GM12891 (cell line): ENCODE results near the gene CDH13.

Experiments
- DNase-seq: peaks from one replicate; pipeline ENCODE4 v3.0.0; 2011; ENCODE audit warnings: low spot score; ENCODE audit not compliant: insufficient read length
- FAIRE-seq: peaks from 2 replicates; lab custom pipeline; 2011; peaks lifted over from hg19 to GRCh38; lab: Jason Lieb, UNC
- PAX5 ChIP-seq: IDR thresholded peaks from 2 replicates; pipeline ENCODE4 v1.6.1; 2011; ENCODE audit warnings: low read length, moderate library complexity, mild to moderate bottlenecking; ENCODE audit not compliant: insufficient read depth, severe bottlenecking
- POLR2A ChIP-seq: IDR thresholded peaks from 2 replicates; pipeline ENCODE4 v1.6.1; 2011; ENCODE audit warnings: low read depth, low read length, control low read depth
- POLR2AphosphoS5 ChIP-seq: IDR thresholded peaks from 2 replicates; pipeline ENCODE4 v1.6.1; 2011; ENCODE audit warnings: low read depth, low read length, control low read depth
- POU2F2 ChIP-seq: IDR thresholded peaks from 2 replicates; pipeline ENCODE4 v1.6.1; 2011; ENCODE audit warnings: low read depth, mild to moderate bottlenecking, control low read depth, low read length, moderate library complexity
- SPI1 ChIP-seq: IDR thresholded peaks from 2 replicates; pipeline ENCODE4 v1.6.1; 2011; ENCODE audit warnings: low read depth, low read length, control low read depth
- TAF1 ChIP-seq: IDR thresholded peaks from 2 replicates; pipeline ENCODE4 v1.6.1; 2011; ENCODE audit warnings: low read depth, low read length, control low read depth

CDH13 gene

GRCh38 chr16:82824408-82824807, 197.6 kb downstream of the CDH13 start:
- TF ChIP-seq POLR2A: no peak
- TF ChIP-seq PAX5: no peak
- TF ChIP-seq SPI1: no peak
- FAIRE-seq (no peak), DNase-seq (no peak)

GRCh38 chr16:82829301-82829700, 202.5 kb downstream of the CDH13 start:
- no peak for DNase-seq
- no peak for FAIRE-seq
- TF ChIP-seq POLR2A: no peak
- TF ChIP-seq POU2F2: no peak
- TF ChIP-seq POLR2AphosphoS5: no peak
- no peak for TF ChIP-seq TAF1
- no peak for TF ChIP-seq PAX5
- no peak for TF ChIP-seq SPI1

- no peak for DNase-seq
- TF ChIP-seq POLR2AphosphoS5 (no peak), SPI1 (no peak), PAX5 (no peak), POU2F2 (no peak), TAF1 (no peak), POLR2A (no peak)
- no peak for FAIRE-seq
Measured at GRCh38 chr16:82830944-82831343, 204.2 kb downstream of the CDH13 start.

GRCh38 chr16:82832821-82833220, 206.1 kb downstream of the CDH13 start:
- no peak for TF ChIP-seq TAF1
- TF ChIP-seq POU2F2: no peak
- no peak for FAIRE-seq
- DNase-seq: no peak

- FAIRE-seq (no peak), DNase-seq (no peak)
- TF ChIP-seq SPI1 (no peak), PAX5 (no peak), TAF1 (no peak), POU2F2 (no peak), POLR2A (no peak), POLR2AphosphoS5 (no peak)
Measured at GRCh38 chr16:82833378-82833993, 206.7 kb downstream of the CDH13 start.

GRCh38 chr16:82834151-82834815, 207.5 kb downstream of the CDH13 start:
- no peak for FAIRE-seq
- no peak for DNase-seq
- no peak for TF ChIP-seq TAF1
- no peak for TF ChIP-seq POU2F2
- no peak for TF ChIP-seq SPI1
- TF ChIP-seq POLR2AphosphoS5: no peak
- no peak for TF ChIP-seq PAX5
- TF ChIP-seq POLR2A: no peak

GRCh38 chr16:82835487-82836155, 208.9 kb downstream of the CDH13 start:
- no peak for FAIRE-seq
- no peak for TF ChIP-seq POLR2AphosphoS5
- no peak for DNase-seq

- no peak for DNase-seq
- TF ChIP-seq POU2F2 (no peak), TAF1 (no peak), SPI1 (no peak), PAX5 (no peak), POLR2AphosphoS5 (no peak), POLR2A (no peak)
- FAIRE-seq: no peak
Measured at GRCh38 chr16:82841108-82841507, 214.3 kb downstream of the CDH13 start.

- no peak for FAIRE-seq
- no peak for TF ChIP-seq POLR2AphosphoS5
- no peak for TF ChIP-seq TAF1
- no peak for TF ChIP-seq POU2F2
- TF ChIP-seq SPI1: no peak
- TF ChIP-seq PAX5: no peak
- no peak for TF ChIP-seq POLR2A
- DNase-seq: no peak
Measured at GRCh38 chr16:82843606-82844271, 217.0 kb downstream of the CDH13 start.

- no peak for TF ChIP-seq POLR2A
- no peak for TF ChIP-seq PAX5
- no peak for TF ChIP-seq SPI1
- TF ChIP-seq POLR2AphosphoS5: no peak
- TF ChIP-seq TAF1: no peak
- TF ChIP-seq POU2F2: no peak
Measured at GRCh38 chr16:82845116-82845515, 218.3 kb downstream of the CDH13 start.

More at GRCh38 chr16:82845116-82845515, 218.3 kb downstream of the CDH13 start:
- DNase-seq (no peak), FAIRE-seq (no peak)
